CD4-positive, alpha-beta T cell treated with Interleukin-1 beta for 1 hour (primary cell): ENCODE results near the gene ADH5.
"Not testable (repeated sequence)": the region's sequence is repeated elsewhere in the genome, so short reads cannot be mapped to it uniquely, and the experiment has no call there.

ENCODE experiments used
- DNase-seq, 2 donors: peaks; one replicate each; pipeline ENCODE4 v3.0.0-alpha.2; 2020 to 2022

The ADH5 gene

GRCh38 chr4:99029018-99029735 lies 59.4 kb downstream of the ADH5 start:
- no peak for DNase-seq

DNA sequence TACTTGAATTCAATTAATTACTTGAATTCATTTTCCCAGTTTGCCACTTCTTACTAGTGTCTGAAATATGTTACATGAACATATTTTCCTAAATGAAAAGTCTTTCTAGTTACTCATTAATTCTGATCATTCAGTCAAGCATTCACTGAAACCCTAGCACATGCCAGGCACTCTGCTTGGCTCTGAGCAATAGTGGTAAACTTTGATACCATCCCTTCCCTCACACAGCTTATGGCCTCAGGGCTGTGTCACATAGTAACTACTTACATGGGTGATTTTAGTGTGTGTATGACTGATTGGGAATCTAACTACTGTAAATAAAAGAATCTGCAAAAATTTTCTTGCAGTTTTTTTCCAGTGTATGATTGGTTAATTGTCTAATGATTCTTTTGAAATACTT lies 60.4 kb downstream of the ADH5 start:
- no peak for DNase-seq

DNA sequence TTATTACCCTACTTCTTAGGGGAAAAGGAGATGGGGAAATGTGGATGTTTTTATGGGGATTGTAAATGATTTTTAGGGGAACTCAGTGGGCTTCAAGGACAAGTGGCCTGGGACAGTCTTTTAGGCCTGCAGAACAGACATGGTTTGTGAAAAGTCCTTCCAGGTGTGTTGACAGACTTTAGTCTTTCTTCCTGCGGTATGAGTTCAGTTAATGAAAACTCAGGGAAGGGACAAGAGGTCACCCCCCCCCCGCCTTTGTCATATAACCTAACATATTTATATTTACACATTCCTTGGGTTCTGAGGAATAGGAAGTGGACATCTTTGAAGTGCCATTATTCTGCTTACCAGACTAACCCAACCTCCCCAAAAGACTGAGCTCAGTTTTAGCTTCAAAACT lies 61.3 kb downstream of the ADH5 start:
- DNase-seq: no peak

- no peak for DNase-seq
Measured at GRCh38 chr4:99025506-99025905, 63.1 kb downstream of the ADH5 start.

DNA sequence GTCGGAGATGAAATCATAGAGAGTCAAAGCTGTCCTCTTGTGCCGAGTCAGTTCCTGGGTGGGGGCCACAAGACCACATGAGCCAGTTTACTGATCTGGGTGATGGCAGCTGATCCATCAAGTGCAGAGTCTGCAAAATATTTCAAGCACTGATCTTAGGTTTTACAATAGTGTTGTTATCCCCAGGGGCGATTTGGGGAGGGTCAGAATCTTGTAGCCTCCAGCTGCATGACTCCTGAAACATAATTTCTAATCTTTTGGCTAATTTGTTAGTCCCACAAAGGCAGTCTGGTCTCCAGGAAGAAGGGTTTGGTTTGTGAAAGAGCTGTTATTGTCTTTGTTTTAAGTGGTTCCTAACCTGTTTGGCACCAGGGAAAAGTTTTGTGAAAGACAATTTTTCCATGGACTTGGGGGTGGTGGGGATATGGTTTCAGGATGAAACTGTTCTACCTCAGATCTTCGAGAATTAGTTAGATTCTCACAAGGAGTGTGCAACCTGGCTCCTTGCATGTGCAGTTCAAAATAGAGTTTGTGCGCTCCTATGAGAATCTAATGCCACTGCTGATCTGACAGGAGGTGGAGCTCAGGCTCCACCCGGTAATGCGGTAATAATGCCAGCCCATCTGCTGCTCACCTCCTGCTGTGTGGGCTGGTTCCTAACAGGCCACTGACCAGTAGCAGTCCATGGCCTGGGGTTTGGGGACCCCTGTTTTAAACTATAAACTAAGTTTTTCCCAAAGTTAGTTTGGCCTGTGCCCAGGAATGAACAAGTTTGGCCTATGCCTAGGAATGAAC lies 63.9 kb downstream of the ADH5 start:
- no peak for DNase-seq

GRCh38 chr4:99023800-99024251 lies 64.8 kb downstream of the ADH5 start:
- not testable (repeated sequence) for DNase-seq

- no peak for DNase-seq
Measured at GRCh38 chr4:99022566-99022965, 66.0 kb downstream of the ADH5 start.

- DNase-seq: no peak
Measured at GRCh38 chr4:99021386-99021785, 67.2 kb downstream of the ADH5 start.
